Uterus (tissue), 4 donors: Measurements from ENCODE around the gene TLR2. TPM values are rescaled to one million over a fixed set of nuclear protein-coding genes. Genes with fewer than 3 reads are reported as not detected.

Experiments
- DNase-seq, 2 donors: peaks; one replicate each; pipeline ENCODE4 v3.0.0-alpha.2; 2019 to 2020
- H3K27ac ChIP-seq, 2 donors: fragments of 200-600 bp; sonication (generic); 1 replicate in 1 of 2; 2 replicates in 1 of 2; pipeline ENCODE4 v1.5.1; 2016 to 2018
- H3K27me3 ChIP-seq, 2 donors: fragments of 200-600 bp; sonication (generic); one replicate each; pipeline ENCODE4 v1.5.1; 2018 to 2019; ENCODE audit warnings: control low read depth in 1 of 2
- H3K36me3 ChIP-seq, 2 donors: fragments of 200-600 bp; sonication (generic); one replicate each; pipeline ENCODE4 v1.5.1; 2019; ENCODE audit warnings: control low read depth in 1 of 2
- H3K4me1 ChIP-seq, 2 donors: fragments of 200-600 bp; sonication (generic); one replicate each; pipeline ENCODE4 v1.5.1; 2018 to 2019; ENCODE audit warnings: control low read depth in 1 of 2
- H3K4me3 ChIP-seq, 2 donors: fragments of 200-600 bp; sonication (generic); 1 replicate in 1 of 2; 2 replicates in 1 of 2; pipeline ENCODE4 v1.5.1; 2018 to 2019; ENCODE audit warnings: mild to moderate bottlenecking in 1 of 2
- H3K9me3 ChIP-seq, 2 donors: fragments of 200-600 bp; sonication (generic); one replicate each; pipeline ENCODE4 v1.5.1; 2019; ENCODE audit warnings: control low read depth in 1 of 2
- CTCF ChIP-seq, 4 experiments: fragments of 200-600 bp in 2 of 4; fragments of 450-650 bp in 2 of 4; sonication (generic) in 2 of 4; IDR thresholded peaks; one replicate each; pipeline ENCODE4 v1.5.1; 2016 to 2019; ENCODE audit warnings: antibody characterized with exemption in 4 of 4, mild to moderate bottlenecking in 2 of 4, moderate library complexity in 1 of 4
- POLR2A ChIP-seq, 2 donors: fragments of 450-650 bp; IDR thresholded peaks; one replicate each; pipeline ENCODE4 v1.6.1; 2016; ENCODE audit warnings: antibody characterized with exemption in 2 of 2, mild to moderate bottlenecking in 1 of 2, moderate library complexity in 1 of 2
- intact Hi-C: fragments of 100-400 bp; cut with DNase I; formaldehyde crosslinking; loops from one replicate; pipeline ENCODE4 v1.15.1; 2023; ENCODE audit warnings: low total_unique reads
- total RNA-seq, 4 donors: library from RNA; depleted of rRNA in 3 of 4; stranded (reverse); fragments of >200 nt in 3 of 4; gene quantifications; one replicate each; pipeline versions ENCODE4 v1.1.0 to v1.2.4, GENCODE V29; 2014 to 2023
- donor health status: DM: yes; HTN: yes; CAD: no.

TLR2 gene
- total RNA-seq, 4 donors from 2014 or later: 1.3 to 19.1 (median 9.9) TPM

GRCh38 chr4:153651116-153651515 is 33.0 kb upstream of the TLR2 start:
- H3K4me3 ChIP-seq: no peak overlapping the region
- intact Hi-C loops: no loop called here
- no peak for TF ChIP-seq CTCF (IDR thresholded peaks at IDR 0.05)
- TF ChIP-seq POLR2A (IDR thresholded peaks at IDR 0.05): no peak
- H3K36me3 ChIP-seq: no peaks in the 10 kb centered on the region
- no peak for DNase-seq
- H3K27ac ChIP-seq: no peak overlapping the region
- H3K27me3 ChIP-seq: no peaks in the 10 kb centered on the region
- H3K4me1 ChIP-seq: no peaks in the 10 kb centered on the region
- no peaks in the 10 kb centered on the region for H3K9me3 ChIP-seq

GRCh38 chr4:153651587-153651986 is 32.5 kb upstream of the TLR2 start:
- no peak for DNase-seq
- Histone ChIP-seq H3K4me3 (no peak overlapping the region), H3K36me3 (no peaks in the 10 kb centered on the region), H3K27me3 (no peaks in the 10 kb centered on the region), H3K9me3 (no peaks in the 10 kb centered on the region), H3K27ac (no peak overlapping the region), H3K4me1 (no peaks in the 10 kb centered on the region)
- intact Hi-C loops: no loop called here
- TF ChIP-seq POLR2A (IDR thresholded peaks at IDR 0.05) (no peak), CTCF (IDR thresholded peaks at IDR 0.05) (no peak)

GRCh38 chr4:153652051-153652784 is 31.9 kb upstream of the TLR2 start:
- H3K4me1 ChIP-seq: no peaks in the 10 kb centered on the region
- intact Hi-C loops: no loop called here
- H3K27me3 ChIP-seq: no peaks in the 10 kb centered on the region
- DNase-seq: no peak
- TF ChIP-seq CTCF (IDR thresholded peaks at IDR 0.05): no peak
- TF ChIP-seq POLR2A (IDR thresholded peaks at IDR 0.05): no peak
- H3K27ac ChIP-seq: no peak overlapping the region
- H3K9me3 ChIP-seq: no peaks in the 10 kb centered on the region
- no peaks in the 10 kb centered on the region for H3K36me3 ChIP-seq
- H3K4me3 ChIP-seq: no peak overlapping the region

- Histone ChIP-seq H3K27me3 (no peaks in the 10 kb centered on the region), H3K27ac (no peak overlapping the region), H3K36me3 (no peaks in the 10 kb centered on the region), H3K9me3 (no peaks in the 10 kb centered on the region), H3K4me1 (no peaks in the 10 kb centered on the region), H3K4me3 (no peak overlapping the region)
- no peak for DNase-seq
- TF ChIP-seq POLR2A (IDR thresholded peaks at IDR 0.05) (no peak), CTCF (IDR thresholded peaks at IDR 0.05) (no peak)
- intact Hi-C loops: no loop called here
Observed at GRCh38 chr4:153655002-153655541, 29.0 kb upstream of the TLR2 start.

- no peak for DNase-seq
- no peaks in the 10 kb centered on the region for H3K4me1 ChIP-seq
- no peaks in the 10 kb centered on the region for H3K9me3 ChIP-seq
- no peak overlapping the region for H3K4me3 ChIP-seq
- intact Hi-C loops: no loop called here
- H3K36me3 ChIP-seq: no peaks in the 10 kb centered on the region
- no peak overlapping the region for H3K27ac ChIP-seq
- TF ChIP-seq POLR2A (IDR thresholded peaks at IDR 0.05) (no peak), CTCF (IDR thresholded peaks at IDR 0.05) (no peak)
- H3K27me3 ChIP-seq: no peaks in the 10 kb centered on the region
Observed at GRCh38 chr4:153655928-153656327, 28.2 kb upstream of the TLR2 start.
